HCT116 (cell line): ENCODE data around the gene MRGPRX4. TPM values are rescaled to one million over a fixed set of nuclear protein-coding genes. Genes with fewer than 3 reads are reported as not detected.

Experiments
- total RNA-seq: library from RNA; stranded (reverse); gene quantifications from one replicate; pipeline ENCODE4 v1.2.1, GENCODE V29; 2021; ENCODE audit not compliant: unreplicated experiment

Gene MRGPRX4
- total RNA-seq, 1 experiment from 2014 or later, result not detected

Other genes with a start within 250 kb of the MRGPRX4 start
- gene SERGEF, start 159.8 kb upstream of the MRGPRX4 start, total RNA-seq, result 32.8 TPM
- 0.42 TPM for gene TPH1, start 126.6 kb upstream of the MRGPRX4 start, total RNA-seq
- 41.2 TPM for gene SAAL1, start 66.8 kb upstream of the MRGPRX4 start, total RNA-seq
- not detected for gene MRGPRX3, start 40.3 kb upstream of the MRGPRX4 start, total RNA-seq
- not detected for gene SAA4, start 64.0 kb downstream of the MRGPRX4 start, total RNA-seq
- gene SAA2, start 75.8 kb downstream of the MRGPRX4 start, total RNA-seq, result 5.2 TPM
- 8.6 TPM for gene SAA1, start 93.4 kb downstream of the MRGPRX4 start, total RNA-seq
- gene HPS5, start 149.3 kb downstream of the MRGPRX4 start, total RNA-seq, result 19.6 TPM
- 37.3 TPM for gene GTF2H1, start 149.7 kb downstream of the MRGPRX4 start, total RNA-seq
- gene LDHA, start 221.7 kb downstream of the MRGPRX4 start, total RNA-seq, result 974 TPM
- gene LDHC, start 239.5 kb downstream of the MRGPRX4 start, total RNA-seq, result not detected